ENCODE data around the gene TAS2R30.
A peak's percentile ranks its signal among the peaks of the same experiment; 100 is the strongest.
"Not testable (repeated sequence)": the region's sequence is repeated elsewhere in the genome, so short reads cannot be mapped to it uniquely, and the experiment has no call there.

Gene TAS2R30

DNA sequence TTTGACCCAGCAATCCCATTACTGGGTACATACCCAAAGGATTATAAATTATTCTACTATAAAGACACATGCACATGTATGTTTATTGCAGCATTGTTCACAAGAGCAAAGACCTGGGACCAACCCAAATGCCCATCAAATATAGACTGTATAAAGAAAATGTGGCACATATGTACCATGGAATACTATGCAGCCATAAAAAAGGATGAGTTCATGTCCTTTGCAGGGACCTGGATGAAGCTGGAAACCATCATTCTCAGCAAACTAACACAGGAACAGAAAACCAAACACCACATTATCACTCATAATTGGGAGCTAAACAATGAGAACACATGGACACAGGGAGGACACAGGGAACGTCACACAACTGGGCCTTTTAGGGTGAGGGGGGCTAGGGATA lies 20.3 kb downstream of the TAS2R30 start:
- DNase-seq: not testable (repeated sequence)

GRCh38 chr12:11111213-11111612 lies 23.2 kb downstream of the TAS2R30 start:
- DNase-seq: not testable (repeated sequence)

- DNase-seq: no peak
These were observed 25.6 kb downstream of the TAS2R30 start for GRCh38 chr12:11108862-11109261.

GRCh38 chr12:11107719-11108118 lies 26.7 kb downstream of the TAS2R30 start:
- DNase-seq: no peak

DNA sequence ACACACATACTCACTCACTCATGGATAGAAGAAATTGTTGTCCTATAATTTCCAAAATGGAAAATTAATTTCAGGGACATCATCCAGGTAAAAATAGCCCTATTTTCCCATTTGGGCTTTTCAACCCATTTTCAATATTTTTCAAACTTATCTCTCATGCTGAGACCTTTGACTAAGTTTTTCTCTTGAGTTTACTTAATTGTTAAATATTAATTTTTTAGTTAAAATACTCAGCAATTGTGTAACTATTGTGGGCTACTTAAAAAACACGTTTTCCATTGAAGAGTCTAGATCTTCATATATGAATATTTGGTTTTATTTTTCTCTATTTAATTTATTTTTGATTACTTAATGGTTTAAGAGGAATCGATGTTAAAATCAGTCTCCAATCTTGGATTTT lies 28.2 kb downstream of the TAS2R30 start:
- DNase-seq: no peak

GRCh38 chr12:11105546-11105945 lies 28.9 kb downstream of the TAS2R30 start:
- no peak for DNase-seq

DNA sequence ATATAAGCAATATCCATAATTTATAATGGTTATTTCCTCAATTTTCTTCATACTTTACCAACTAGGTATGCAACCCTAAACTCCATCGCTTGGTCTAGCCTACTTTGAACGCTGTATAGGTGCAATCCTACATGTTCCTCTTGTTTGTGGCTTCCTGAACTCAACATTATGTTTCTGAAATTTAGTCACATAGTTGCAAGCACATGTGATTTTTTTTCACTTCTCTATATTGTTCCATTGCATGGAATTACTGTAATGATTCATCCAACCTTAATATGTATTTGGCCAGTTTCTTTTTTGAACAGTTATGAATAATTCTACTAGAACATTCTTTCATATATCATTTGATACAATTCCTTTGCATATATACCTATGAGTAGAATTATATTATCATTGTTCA lies 39.5 kb downstream of the TAS2R30 start:
- DNase-seq: not testable (repeated sequence)

GRCh38 chr12:11092128-11092527 lies 42.3 kb downstream of the TAS2R30 start, which contains the start of gene TAS2R43:
Gene TAS2R43, minus strand, starts transcription at chr12:11092313. Its CDS starts 84 bp downstream, at chr12:11092229.
- no peak for DNase-seq

GRCh38 chr12:11089246-11089645 lies 45.2 kb downstream of the TAS2R30 start:
- no peak for DNase-seq

DNA sequence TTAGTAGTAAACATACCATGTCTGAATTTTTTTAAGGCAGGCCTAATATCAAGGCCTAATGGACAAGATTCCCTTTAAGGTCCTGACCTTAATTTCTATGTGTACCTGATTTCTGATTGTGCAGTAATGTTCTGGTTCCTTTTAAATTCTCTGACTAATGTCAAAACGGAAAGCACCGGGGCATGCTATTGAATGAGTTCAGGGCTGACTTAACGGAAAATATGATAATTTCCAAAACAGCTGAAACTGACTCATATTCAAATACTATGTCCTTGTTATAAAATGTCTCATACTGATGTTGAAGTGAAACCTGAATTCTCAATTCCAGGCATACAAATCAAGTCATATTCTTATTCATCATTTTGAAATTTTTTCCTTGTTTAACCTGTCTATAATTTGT lies 49.0 kb downstream of the TAS2R30 start:
- DNase-seq: peak; percentile 59
